ENCODE measurements around the gene ANAPC2.

DNA sequence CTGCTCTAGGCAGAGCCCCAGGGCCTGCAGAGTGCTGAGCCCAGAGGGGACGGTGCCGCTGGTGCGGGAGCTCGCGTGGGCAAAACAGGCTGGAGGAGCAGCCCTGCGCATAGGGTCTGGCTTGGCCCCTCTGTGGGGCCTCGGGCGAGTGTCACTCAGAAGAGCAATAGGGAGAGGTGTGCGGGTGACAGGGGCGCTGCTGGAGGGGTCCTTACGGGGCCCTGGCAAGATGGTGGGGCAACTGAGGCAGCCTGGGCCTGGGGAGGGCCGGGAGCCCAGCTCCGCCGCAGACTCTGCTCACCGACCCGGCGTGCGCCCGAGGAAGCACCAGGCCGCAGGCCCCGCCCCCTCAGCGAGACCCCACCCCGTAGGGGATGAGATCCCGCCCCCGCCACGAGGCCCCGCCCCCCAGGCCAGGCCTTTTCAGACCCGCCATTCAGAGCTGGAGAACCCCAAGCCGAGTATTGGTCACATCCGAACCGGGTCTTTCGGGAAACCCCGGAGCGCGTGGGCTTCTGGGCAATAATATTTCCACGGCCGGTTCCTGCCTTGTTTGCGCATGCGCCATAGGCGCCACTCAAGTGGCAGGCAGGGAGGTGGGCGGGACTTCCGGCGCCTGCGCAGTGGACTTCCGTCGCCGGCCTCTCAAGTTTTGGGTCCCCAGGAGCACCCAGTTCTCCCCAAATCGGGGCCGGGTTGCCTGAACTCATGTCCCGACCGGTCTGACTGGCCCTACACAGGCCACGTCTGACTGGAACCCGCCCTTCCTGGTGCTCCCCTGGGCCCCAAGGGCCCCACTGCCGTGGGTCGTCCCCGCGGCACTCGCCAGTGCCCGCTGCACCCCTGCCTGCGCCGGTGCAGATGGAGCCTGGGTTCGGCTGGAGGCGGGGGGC lies 35.0 kb upstream of the ANAPC2 start:
- TF ChIP-seq, protein P1, sequence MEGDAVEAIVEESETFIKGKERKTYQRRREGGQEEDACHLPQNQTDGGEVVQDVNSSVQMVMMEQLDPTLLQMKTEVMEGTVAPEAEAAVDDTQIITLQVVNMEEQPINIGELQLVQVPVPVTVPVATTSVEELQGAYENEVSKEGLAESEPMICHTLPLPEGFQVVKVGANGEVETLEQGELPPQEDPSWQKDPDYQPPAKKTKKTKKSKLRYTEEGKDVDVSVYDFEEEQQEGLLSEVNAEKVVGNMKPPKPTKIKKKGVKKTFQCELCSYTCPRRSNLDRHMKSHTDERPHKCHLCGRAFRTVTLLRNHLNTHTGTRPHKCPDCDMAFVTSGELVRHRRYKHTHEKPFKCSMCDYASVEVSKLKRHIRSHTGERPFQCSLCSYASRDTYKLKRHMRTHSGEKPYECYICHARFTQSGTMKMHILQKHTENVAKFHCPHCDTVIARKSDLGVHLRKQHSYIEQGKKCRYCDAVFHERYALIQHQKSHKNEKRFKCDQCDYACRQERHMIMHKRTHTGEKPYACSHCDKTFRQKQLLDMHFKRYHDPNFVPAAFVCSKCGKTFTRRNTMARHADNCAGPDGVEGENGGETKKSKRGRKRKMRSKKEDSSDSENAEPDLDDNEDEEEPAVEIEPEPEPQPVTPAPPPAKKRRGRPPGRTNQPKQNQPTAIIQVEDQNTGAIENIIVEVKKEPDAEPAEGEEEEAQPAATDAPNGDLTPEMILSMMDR (IDR thresholded peaks at IDR 0.05): peak in 1 of 3 experiments; percentile 24
- TF ChIP-seq POLR2AphosphoS5 (IDR thresholded peaks at IDR 0.05) (peak; percentile 76 to 91), POLR2A (IDR thresholded peaks at IDR 0.05; ENCODE audit: low read depth) (peak; percentile 39), EP300 (IDR thresholded peaks at IDR 0.05) (no peak)

Measured in esophagus muscularis mucosa (tissue), 4 donors.